Neural cell (in vitro differentiated cells): ENCODE measurements around the gene ALDH5A1.

ENCODE experiments used
- EZH2 ChIP-seq: fragments of 200-600, 300-800 bp; shearing (Covaris generic), sonication (generic); IDR thresholded peaks from 2 replicates; pipeline ENCODE4 v1.6.1; 2014; ENCODE audit warnings: antibody characterized with exemption, low read length, borderline replicate concordance, mild to moderate bottlenecking; ENCODE audit not compliant: insufficient read depth, poor library complexity, severe bottlenecking
- POLR2AphosphoS5 ChIP-seq: IDR thresholded peaks from 2 replicates; pipeline ENCODE4 v1.6.1; 2012
- SMC3 ChIP-seq: fragments of 450-650 bp; conservative IDR thresholded peaks from 2 replicates; pipeline ENCODE4 v1.6.1; 2014; ENCODE audit warnings: antibody characterized with exemption, mild to moderate bottlenecking, moderate library complexity; ENCODE audit not compliant: poor library complexity
- TF ChIP-seq, protein P1 (sequence below): IDR thresholded peaks from 2 replicates; pipeline ENCODE4 v1.6.1; 2012; ENCODE audit warnings: borderline replicate concordance
- TF ChIP-seq, protein P2 (sequence below): fragments of 450-650 bp; IDR thresholded peaks from 2 replicates; pipeline ENCODE4 v1.5.1; 2014; ENCODE audit warnings: antibody characterized with exemption, mild to moderate bottlenecking, moderate library complexity; ENCODE audit not compliant: poor library complexity, severe bottlenecking

- TF ChIP-seq SMC3 (no peak), POLR2AphosphoS5 (no peak), EZH2 (no peak)
- TF ChIP-seq, protein P1, sequence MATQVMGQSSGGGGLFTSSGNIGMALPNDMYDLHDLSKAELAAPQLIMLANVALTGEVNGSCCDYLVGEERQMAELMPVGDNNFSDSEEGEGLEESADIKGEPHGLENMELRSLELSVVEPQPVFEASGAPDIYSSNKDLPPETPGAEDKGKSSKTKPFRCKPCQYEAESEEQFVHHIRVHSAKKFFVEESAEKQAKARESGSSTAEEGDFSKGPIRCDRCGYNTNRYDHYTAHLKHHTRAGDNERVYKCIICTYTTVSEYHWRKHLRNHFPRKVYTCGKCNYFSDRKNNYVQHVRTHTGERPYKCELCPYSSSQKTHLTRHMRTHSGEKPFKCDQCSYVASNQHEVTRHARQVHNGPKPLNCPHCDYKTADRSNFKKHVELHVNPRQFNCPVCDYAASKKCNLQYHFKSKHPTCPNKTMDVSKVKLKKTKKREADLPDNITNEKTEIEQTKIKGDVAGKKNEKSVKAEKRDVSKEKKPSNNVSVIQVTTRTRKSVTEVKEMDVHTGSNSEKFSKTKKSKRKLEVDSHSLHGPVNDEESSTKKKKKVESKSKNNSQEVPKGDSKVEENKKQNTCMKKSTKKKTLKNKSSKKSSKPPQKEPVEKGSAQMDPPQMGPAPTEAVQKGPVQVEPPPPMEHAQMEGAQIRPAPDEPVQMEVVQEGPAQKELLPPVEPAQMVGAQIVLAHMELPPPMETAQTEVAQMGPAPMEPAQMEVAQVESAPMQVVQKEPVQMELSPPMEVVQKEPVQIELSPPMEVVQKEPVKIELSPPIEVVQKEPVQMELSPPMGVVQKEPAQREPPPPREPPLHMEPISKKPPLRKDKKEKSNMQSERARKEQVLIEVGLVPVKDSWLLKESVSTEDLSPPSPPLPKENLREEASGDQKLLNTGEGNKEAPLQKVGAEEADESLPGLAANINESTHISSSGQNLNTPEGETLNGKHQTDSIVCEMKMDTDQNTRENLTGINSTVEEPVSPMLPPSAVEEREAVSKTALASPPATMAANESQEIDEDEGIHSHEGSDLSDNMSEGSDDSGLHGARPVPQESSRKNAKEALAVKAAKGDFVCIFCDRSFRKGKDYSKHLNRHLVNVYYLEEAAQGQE, result no peak
- TF ChIP-seq, protein P2, sequence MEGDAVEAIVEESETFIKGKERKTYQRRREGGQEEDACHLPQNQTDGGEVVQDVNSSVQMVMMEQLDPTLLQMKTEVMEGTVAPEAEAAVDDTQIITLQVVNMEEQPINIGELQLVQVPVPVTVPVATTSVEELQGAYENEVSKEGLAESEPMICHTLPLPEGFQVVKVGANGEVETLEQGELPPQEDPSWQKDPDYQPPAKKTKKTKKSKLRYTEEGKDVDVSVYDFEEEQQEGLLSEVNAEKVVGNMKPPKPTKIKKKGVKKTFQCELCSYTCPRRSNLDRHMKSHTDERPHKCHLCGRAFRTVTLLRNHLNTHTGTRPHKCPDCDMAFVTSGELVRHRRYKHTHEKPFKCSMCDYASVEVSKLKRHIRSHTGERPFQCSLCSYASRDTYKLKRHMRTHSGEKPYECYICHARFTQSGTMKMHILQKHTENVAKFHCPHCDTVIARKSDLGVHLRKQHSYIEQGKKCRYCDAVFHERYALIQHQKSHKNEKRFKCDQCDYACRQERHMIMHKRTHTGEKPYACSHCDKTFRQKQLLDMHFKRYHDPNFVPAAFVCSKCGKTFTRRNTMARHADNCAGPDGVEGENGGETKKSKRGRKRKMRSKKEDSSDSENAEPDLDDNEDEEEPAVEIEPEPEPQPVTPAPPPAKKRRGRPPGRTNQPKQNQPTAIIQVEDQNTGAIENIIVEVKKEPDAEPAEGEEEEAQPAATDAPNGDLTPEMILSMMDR, result no peak
Observed at GRCh38 chr6:24536466-24536865, 41.7 kb downstream of the ALDH5A1 start.
